Stimulated activated CD4-positive, alpha-beta T cell treated with anti-CD3 and anti-CD28 coated beads, TNF-alpha, amount 100 ng/mL, for 4 hours (primary cell): ENCODE measurements around the gene EPN1.
"Not testable (repeated sequence)": the region's sequence is repeated elsewhere in the genome, so short reads cannot be mapped to it uniquely, and the experiment has no call there.

Source experiments
- DNase-seq, 3 experiments: peaks; one replicate each; pipeline ENCODE4 v3.0.0-alpha.2; 2020; ENCODE audit warnings: low read depth in 3 of 3

EPN1 gene

GRCh38 chr19:55720214-55720746 is 45.3 kb downstream of the EPN1 start:
- no peak for DNase-seq

DNA sequence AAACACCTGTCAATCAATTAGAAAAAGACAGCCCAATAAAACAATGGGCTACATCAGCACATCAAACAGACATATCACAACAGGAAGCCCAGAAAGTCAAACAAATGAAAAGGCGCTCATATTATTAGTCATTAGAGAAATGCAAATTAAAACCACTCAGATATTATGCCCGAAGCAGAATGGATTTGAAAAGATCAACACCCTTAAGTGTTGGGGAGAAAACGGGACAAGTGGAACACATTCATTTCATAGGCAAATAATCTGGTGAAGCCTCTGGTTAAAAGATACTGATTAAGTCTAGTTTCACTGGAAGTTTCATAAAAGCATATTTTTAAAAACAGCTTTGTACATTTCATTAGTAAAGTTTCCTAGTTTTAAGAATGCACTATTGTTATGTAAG is 45.8 kb downstream of the EPN1 start:
- no peak for DNase-seq

GRCh38 chr19:55723491-55723890 is 48.5 kb downstream of the EPN1 start:
- DNase-seq, result no peak

- not testable (repeated sequence) for DNase-seq
Measured at GRCh38 chr19:55730378-55730777, 55.4 kb downstream of the EPN1 start.

DNA sequence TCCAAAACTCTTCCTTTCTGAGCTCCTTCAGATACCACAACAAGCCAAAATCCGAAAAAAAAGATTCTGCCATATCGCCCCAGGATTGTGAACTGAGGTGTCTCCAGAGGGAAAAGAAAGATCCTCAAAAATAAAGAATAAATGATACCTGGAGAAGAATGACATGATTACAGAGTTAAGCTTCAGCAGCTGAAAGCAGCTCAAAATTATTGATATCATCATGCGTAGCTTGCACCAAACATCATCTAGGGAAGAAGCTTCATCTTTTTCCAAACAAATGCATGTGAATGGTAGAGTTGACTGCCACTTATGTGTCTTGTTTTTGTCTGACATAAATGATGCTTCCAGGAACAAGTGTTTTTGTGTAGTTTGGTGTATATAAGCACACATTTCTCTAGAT is 63.3 kb downstream of the EPN1 start, which contains the start of gene NLRP9:
NLRP9 (minus strand) TSS at position 101 of the 400 bp plus-strand sequence; CDS start at position 73, 28 bp downstream.
- DNase-seq, result no peak

DNA sequence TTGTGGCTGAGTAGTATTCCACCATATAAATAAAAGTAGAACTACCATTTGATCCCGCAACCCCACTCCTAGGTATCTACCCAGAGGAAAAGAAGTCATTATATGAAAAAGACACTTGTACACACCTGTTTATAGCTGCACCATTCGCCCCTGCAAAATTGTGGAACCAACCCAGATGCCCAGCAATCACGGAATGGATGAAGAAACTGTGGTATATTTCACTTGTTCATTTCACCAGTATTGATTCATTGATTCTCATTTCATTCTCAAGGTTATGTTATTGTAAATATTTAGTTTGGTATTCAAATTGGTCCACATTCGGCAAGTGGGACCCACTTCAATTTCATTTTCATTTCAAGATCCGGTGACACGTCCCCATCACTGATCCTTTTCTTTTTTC is 75.7 kb downstream of the EPN1 start:
- no peak for DNase-seq

- DNase-seq, result no peak
Measured at GRCh38 chr19:55753401-55753800, 78.4 kb downstream of the EPN1 start.

DNA sequence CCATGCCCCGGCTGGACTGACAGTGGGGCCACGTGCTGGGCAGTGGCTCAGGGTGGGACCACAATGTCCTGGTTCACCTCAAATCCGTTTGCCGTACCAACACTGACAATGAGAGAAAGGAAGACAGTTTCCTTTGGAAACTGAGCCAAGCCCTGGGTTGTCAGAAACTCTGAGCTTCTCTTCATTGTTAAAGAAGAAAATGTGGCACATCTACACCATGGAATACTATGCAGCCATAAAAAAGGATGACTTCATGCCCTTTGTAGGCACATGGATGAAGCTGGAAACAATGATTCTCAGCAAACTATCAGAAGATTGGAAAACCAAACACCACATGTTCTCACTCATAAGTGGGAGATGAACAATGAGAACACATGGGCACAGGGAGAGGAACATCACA is 81.8 kb downstream of the EPN1 start:
- not testable (repeated sequence) for DNase-seq

GRCh38 chr19:55758797-55759196 is 83.8 kb downstream of the EPN1 start, which contains the start of gene RFPL4A:
TSS of gene RFPL4A (plus strand) at chr19:55759097. CDS start at chr19:55761801, 2,704 bp downstream.
- DNase-seq, result not testable (repeated sequence)
